Neural crest cell (in vitro differentiated cells): ENCODE measurements around the gene UBE4A. TPM values are rescaled to one million over a fixed set of nuclear protein-coding genes. Genes with fewer than 3 reads are reported as not detected.

ENCODE experiments used
- DNase-seq: peaks from one replicate; pipeline ENCODE4 v3.0.0; 2021; ENCODE audit warnings: low read depth, mixed read lengths, low spot score
- H3K27ac Mint-ChIP-seq: one replicate; pipeline ENCODE4 v1.8.0; 2021; ENCODE audit warnings: mild to moderate bottlenecking, mixed read lengths; ENCODE audit not compliant: unreplicated experiment
- H3K27me3 Mint-ChIP-seq: 2 replicates; pipeline ENCODE4 v1.8.0; 2021; ENCODE audit warnings: low read depth, mild to moderate bottlenecking, mixed read lengths
- H3K36me3 Mint-ChIP-seq: 2 replicates; pipeline ENCODE4 v1.8.0; 2021; ENCODE audit warnings: low read depth, mild to moderate bottlenecking, mixed read lengths
- H3K4me1 Mint-ChIP-seq: 2 replicates; pipeline ENCODE4 v1.8.0; 2021; ENCODE audit warnings: mixed read lengths
- H3K4me3 Mint-ChIP-seq: one replicate; pipeline ENCODE4 v1.8.0; 2021; ENCODE audit warnings: mild to moderate bottlenecking, mixed read lengths
- H3K9me3 Mint-ChIP-seq: 2 replicates; pipeline ENCODE4 v1.8.0; 2021; ENCODE audit warnings: mixed read lengths
- total RNA-seq: library from RNA; stranded (reverse); gene quantifications from 2 replicates; pipeline ENCODE4 v1.2.1, GENCODE V29; 2021
- TF ChIP-seq, protein P1 (sequence below): fragments of 200-600 bp; sonication (generic); conservative IDR thresholded peaks from 2 replicates; pipeline ENCODE4 v1.5.0; 2021; ENCODE audit warnings: antibody characterized with exemption, mild to moderate bottlenecking

UBE4A gene
- total RNA-seq, 1 donor from 2014 or later, result 35.9 TPM

DNA sequence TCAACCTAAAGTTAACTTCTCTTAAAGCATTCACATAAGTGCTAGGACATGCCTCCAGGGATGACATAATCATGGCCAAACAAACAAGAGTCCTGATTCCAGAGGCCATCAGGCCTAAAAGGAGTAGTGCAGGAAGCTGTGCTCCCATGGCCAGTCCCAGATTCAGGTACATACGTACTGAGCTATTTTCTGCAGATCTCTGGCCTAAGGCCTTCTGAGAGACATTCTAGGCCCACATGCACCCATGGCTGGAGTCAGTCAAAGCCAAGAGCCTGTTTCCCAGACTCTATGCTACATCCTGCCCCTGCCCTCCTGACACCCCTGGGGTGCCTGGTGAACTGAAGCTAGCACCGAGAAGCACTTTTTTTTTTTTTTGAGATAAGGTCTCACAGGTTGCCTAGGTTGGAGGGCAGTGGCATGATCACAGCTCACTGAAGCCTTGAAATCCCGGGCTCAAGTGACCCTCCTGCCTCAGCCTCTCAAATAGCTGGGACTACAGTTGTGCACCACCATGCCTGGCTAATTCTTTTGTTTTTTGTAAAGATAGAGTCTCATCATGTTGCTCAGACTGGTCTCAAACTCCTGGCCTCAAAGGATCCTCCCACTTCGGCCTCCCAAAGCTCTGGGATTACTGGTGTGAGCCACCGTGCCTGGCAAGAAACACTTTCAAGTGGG lies 17.4 kb upstream of the UBE4A start:
- H3K27me3 Mint-ChIP-seq, result peaks cover 64% of the 10 kb centered on the region

DNA sequence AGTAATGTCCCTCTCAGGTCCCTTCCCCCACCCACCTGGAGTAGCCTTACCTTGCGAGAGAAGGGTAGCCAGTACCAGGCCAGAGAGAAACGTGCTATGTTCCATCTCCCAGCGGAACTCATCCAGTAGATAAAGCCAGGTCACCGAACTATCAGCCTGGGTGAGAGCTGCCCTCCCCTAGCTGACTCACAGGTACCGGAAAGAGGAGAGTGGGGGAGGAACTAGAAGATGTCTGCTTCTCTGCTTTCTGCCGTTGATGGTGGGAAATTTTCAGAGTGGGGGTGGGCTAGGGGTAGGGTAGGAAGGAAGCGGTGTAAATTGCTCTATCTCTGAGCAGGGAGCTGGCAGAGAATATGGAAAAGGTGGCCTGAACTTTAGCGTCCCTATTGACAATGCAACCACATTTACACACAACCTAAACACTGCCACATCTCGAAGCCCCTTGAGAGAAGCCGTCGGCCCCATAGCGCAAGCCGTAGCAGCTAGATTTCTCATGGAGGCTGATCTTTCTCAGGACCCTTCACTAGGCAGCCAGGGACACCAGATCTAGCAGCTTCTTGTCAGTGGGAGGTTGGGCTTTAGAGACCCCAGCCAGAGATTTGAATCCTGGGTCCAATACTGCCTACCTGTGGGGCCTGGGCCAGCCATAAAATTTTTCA lies 16.8 kb upstream of the UBE4A start, which contains the start of gene CD3D:
Gene CD3D (minus strand): TSS at position 203 of the 659 bp plus-strand sequence. CDS start 98 bp downstream, at position 105.
- no peak within 1 kb of the TSS for H3K4me3 Mint-ChIP-seq
- no peak within 1 kb of the TSS for H3K27ac Mint-ChIP-seq
- no peaks in the 10 kb centered on the region for H3K36me3 Mint-ChIP-seq
- no peaks in the 10 kb centered on the region for H3K4me1 Mint-ChIP-seq
- no peak for DNase-seq
- peaks cover 70% of the 10 kb centered on the region for H3K27me3 Mint-ChIP-seq
- no peaks in the 10 kb centered on the region for H3K9me3 Mint-ChIP-seq
- TF ChIP-seq, protein P1, sequence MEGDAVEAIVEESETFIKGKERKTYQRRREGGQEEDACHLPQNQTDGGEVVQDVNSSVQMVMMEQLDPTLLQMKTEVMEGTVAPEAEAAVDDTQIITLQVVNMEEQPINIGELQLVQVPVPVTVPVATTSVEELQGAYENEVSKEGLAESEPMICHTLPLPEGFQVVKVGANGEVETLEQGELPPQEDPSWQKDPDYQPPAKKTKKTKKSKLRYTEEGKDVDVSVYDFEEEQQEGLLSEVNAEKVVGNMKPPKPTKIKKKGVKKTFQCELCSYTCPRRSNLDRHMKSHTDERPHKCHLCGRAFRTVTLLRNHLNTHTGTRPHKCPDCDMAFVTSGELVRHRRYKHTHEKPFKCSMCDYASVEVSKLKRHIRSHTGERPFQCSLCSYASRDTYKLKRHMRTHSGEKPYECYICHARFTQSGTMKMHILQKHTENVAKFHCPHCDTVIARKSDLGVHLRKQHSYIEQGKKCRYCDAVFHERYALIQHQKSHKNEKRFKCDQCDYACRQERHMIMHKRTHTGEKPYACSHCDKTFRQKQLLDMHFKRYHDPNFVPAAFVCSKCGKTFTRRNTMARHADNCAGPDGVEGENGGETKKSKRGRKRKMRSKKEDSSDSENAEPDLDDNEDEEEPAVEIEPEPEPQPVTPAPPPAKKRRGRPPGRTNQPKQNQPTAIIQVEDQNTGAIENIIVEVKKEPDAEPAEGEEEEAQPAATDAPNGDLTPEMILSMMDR, result no peak

More for the DNA sequence above, 17.4 kb upstream of the UBE4A start:
- DNase-seq, result no peak
- no peaks in the 10 kb centered on the region for H3K9me3 Mint-ChIP-seq
- no peak overlapping the region for H3K27ac Mint-ChIP-seq
- no peaks in the 10 kb centered on the region for H3K36me3 Mint-ChIP-seq
- H3K4me3 Mint-ChIP-seq, result no peak overlapping the region
- TF ChIP-seq, protein P1, result no peak
- no peaks in the 10 kb centered on the region for H3K4me1 Mint-ChIP-seq

DNA sequence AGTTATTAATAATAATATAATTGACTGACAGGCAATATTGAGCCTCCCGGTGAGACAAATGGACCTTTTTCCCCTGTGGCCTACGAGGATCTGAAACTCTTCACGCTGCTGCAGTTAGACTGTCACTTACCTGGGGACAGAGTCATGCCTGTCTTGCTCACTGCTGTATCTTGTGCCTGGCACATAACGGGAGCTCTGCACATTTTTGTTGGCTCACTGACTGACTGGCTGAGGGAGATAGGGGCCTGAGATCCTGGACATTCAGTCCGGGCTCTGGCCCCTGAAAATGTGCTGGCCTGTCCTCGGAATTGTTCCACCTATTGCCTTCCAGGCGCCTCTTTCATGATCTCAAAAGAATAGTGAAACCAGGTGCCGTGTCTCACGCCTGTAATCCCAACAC lies 16.2 kb upstream of the UBE4A start:
- peaks cover 76% of the 10 kb centered on the region for H3K27me3 Mint-ChIP-seq
- DNase-seq, result no peak
- no peaks in the 10 kb centered on the region for H3K4me1 Mint-ChIP-seq
- TF ChIP-seq, protein P1, result no peak
- no peaks in the 10 kb centered on the region for H3K36me3 Mint-ChIP-seq
- H3K4me3 Mint-ChIP-seq, result no peak overlapping the region
- no peaks in the 10 kb centered on the region for H3K9me3 Mint-ChIP-seq
- H3K27ac Mint-ChIP-seq, result no peak overlapping the region

DNA sequence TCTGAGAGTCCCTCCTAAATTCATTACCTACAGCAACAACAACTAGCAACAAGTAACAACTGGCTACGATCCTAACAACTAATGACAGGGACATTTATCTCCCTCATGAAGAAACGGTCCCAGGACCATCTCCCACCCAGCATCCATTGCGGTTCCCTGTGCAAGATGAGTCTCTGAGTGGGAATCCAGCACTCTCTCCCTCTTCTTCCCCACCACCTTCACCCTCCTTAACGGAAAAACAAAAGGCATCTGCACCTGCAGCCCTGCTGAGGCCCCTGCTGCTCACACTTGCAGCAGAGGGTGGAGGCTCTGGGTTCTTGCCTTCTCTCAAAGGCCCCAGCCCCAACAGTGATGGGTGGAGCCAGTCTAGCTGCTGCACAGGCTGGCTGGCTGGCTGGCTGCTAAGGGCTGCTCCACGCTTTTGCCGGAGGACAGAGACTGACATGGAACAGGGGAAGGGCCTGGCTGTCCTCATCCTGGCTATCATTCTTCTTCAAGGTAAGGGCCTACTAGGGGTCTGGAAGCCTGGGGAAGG lies 15.4 kb upstream of the UBE4A start, which contains the start of gene CD3G:
Gene CD3G (plus strand): TSS at position 364 of the 535 bp plus-strand sequence. CDS start 80 bp downstream, at position 444.
- no peak within 1 kb of the TSS for H3K27ac Mint-ChIP-seq
- H3K36me3 Mint-ChIP-seq, result no peaks in the 10 kb centered on the region
- no peak for DNase-seq
- TF ChIP-seq, protein P1, result no peak
- peaks cover 80% of the 10 kb centered on the region for H3K27me3 Mint-ChIP-seq
- no peaks in the 10 kb centered on the region for H3K9me3 Mint-ChIP-seq
- no peak within 1 kb of the TSS for H3K4me3 Mint-ChIP-seq
- no peaks in the 10 kb centered on the region for H3K4me1 Mint-ChIP-seq

DNA sequence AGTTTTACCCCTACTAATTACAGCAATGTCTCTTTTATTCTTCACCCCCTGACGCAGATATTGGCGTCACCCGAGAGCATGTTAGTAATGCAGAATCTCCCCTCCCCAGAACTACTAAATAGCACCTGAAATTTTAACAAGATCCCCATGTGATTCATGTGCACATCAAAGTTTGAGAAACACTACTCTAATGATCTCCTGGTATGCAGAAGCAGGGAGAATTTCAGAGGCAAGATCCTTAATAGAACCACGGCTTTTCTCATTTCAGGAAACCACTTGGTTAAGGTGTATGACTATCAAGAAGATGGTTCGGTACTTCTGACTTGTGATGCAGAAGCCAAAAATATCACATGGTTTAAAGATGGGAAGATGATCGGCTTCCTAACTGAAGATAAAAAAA lies 9.9 kb upstream of the UBE4A start:
- no peaks in the 10 kb centered on the region for H3K4me1 Mint-ChIP-seq
- TF ChIP-seq, protein P1, result no peak
- no peak overlapping the region for H3K27ac Mint-ChIP-seq

More for the DNA sequence above, 9.9 kb upstream of the UBE4A start:
- H3K36me3 Mint-ChIP-seq, result no peaks in the 10 kb centered on the region
- H3K9me3 Mint-ChIP-seq, result no peaks in the 10 kb centered on the region
- peaks cover 91% of the 10 kb centered on the region for H3K27me3 Mint-ChIP-seq
- H3K4me3 Mint-ChIP-seq, result no peak overlapping the region
- no peak for DNase-seq
